GM12878 (cell line): ENCODE data around the gene SELENOO. TPM values are rescaled to one million over a fixed set of nuclear protein-coding genes. Genes with fewer than 3 reads are reported as not detected.

Experiments used
- ATAC-seq: fragments of 200-7000 bp; cut with Tn5 transposase; 3 replicates; pipeline ENCODE4 v1.9.1; 2020; ENCODE audit warnings: mild to moderate bottlenecking, moderate library complexity
- BruUV-seq: library from RNA; stranded (reverse); fragments of 400-500 nt; replicated peaks from 2 replicates; lab custom pipeline; 2021; lab: Mats Ljungman, UMichigan
- CTCF ChIA-PET: fragments of 300-600 bp; sonication (Branson Sonifier 250); formaldehyde crosslinking; extraction: SDS; loops from one replicate; lab custom pipeline; 2021; ENCODE audit warnings: inconsistent platforms; lab: Yijun Ruan, JAX
- POLR2A ChIA-PET: fragments of 350-600 bp; formaldehyde crosslinking; extraction: SDS; loops from one replicate; lab custom pipeline; 2021; ENCODE audit warnings: inconsistent platforms; lab: Charles Lee
- RAD21 ChIA-PET: fragments of 300-600 bp; sonication (Branson Sonifier 250); formaldehyde crosslinking; loops from one replicate; lab custom pipeline; 2023; ENCODE audit warnings: antibody characterized with exemption; ENCODE audit not compliant: unreplicated experiment; lab: Charles Lee
- SMC1A ChIA-PET: fragments of 300-600 bp; sonication (Branson Sonifier 250); formaldehyde crosslinking; loops from one replicate; lab custom pipeline; 2023; ENCODE audit not compliant: unreplicated experiment, uncharacterized antibody; lab: Charles Lee
- DNase-seq: peaks from one replicate; pipeline ENCODE4 v3.0.0-alpha.2; 2011; ENCODE audit warnings: low read depth, low spot score
- FAIRE-seq: peaks from 3 replicates; lab custom pipeline; 2011; peaks lifted over from hg19 to GRCh38; lab: Jason Lieb, UNC
- H2AFZ ChIP-seq: 2 replicates; pipeline ENCODE4 v1.6.0; 2011; ENCODE audit warnings: low read depth, low read length, control low read depth; ENCODE audit not compliant: control insufficient read depth
- H3K27ac ChIP-seq: 2 replicates; pipeline ENCODE4 v1.5.1; 2011; ENCODE audit warnings: control low read depth; ENCODE audit not compliant: control insufficient read depth, insufficient read depth
- H3K27me3 ChIP-seq, 2 experiments: replicated peaks in 1 of 2; 2 replicates each; pipeline versions ENCODE4 v1.6.0 to v1.6.1; 2011; ENCODE audit warnings: low read length in 1 of 2; ENCODE audit not compliant: control insufficient read depth in 2 of 2, insufficient read depth in 2 of 2
- H3K36me3 ChIP-seq, 2 experiments: 2 replicates each; pipeline ENCODE4 v1.5.1; 2011; ENCODE audit warnings: low read length in 1 of 2; ENCODE audit not compliant: control insufficient read depth in 2 of 2, insufficient read depth in 2 of 2
- H3K4me1 ChIP-seq: 2 replicates; pipeline ENCODE4 v1.6.1; 2011; ENCODE audit warnings: mild to moderate bottlenecking, low read length, moderate library complexity, mixed read lengths; ENCODE audit not compliant: control insufficient read depth, insufficient read depth
- H3K4me2 ChIP-seq: 2 replicates; pipeline ENCODE4 v1.6.0; 2011; ENCODE audit warnings: control low read depth; ENCODE audit not compliant: control insufficient read depth, insufficient read depth
- H3K4me3 ChIP-seq: fragments of 200-600 bp; sonication (generic); 2 replicates; pipeline ENCODE4 v1.5.1; 2016
- H3K79me2 ChIP-seq: 2 replicates; pipeline ENCODE4 v1.6.0; 2011; ENCODE audit warnings: low read length; ENCODE audit not compliant: control insufficient read depth, insufficient read depth
- H3K9ac ChIP-seq: 2 replicates; pipeline ENCODE4 v1.8.0; 2011; ENCODE audit warnings: low read length, control low read depth, mixed read lengths; ENCODE audit not compliant: control insufficient read depth, insufficient read depth
- H3K9me3 ChIP-seq: replicated peaks from 3 replicates; pipeline ENCODE4 v1.5.1; 2011; ENCODE audit warnings: mild to moderate bottlenecking, low read length; ENCODE audit not compliant: control insufficient read depth, insufficient read depth
- H4K20me1 ChIP-seq: 2 replicates; pipeline ENCODE4 v1.6.0; 2011; ENCODE audit not compliant: control insufficient read depth, insufficient read depth
- CHD1 ChIP-seq: IDR thresholded peaks from 2 replicates; pipeline ENCODE4 v1.6.1; 2012; ENCODE audit warnings: low read depth, low read length, improper control_type of control experiment
- CUX1 ChIP-seq: IDR thresholded peaks from 2 replicates; pipeline ENCODE4 v1.6.1; 2012; ENCODE audit warnings: improper control_type of control experiment, low read depth, low read length; ENCODE audit not compliant: insufficient replicate concordance
- EGR1 ChIP-seq, 2 experiments: IDR thresholded peaks; 1 replicate in 1 of 2; 2 replicates in 1 of 2; pipeline ENCODE4 v1.6.1; 2011 to 2012; ENCODE audit warnings: low read depth in 2 of 2, low read length in 2 of 2, borderline replicate concordance in 1 of 2, mild to moderate bottlenecking in 1 of 2, moderate library complexity in 1 of 2
- HDAC2 ChIP-seq: fragments of 200-600 bp; sonication (generic); IDR thresholded peaks from 2 replicates; pipeline ENCODE4 v1.6.1; 2017
- IRF4 ChIP-seq: IDR thresholded peaks from 2 replicates; pipeline ENCODE4 v1.6.1; 2011; ENCODE audit warnings: low read depth, low read length
- KDM1A ChIP-seq: fragments of 200-600 bp; sonication (generic); IDR thresholded peaks from 2 replicates; pipeline ENCODE4 v1.6.1; 2016; ENCODE audit warnings: borderline replicate concordance
- MTA3 ChIP-seq: IDR thresholded peaks from 2 replicates; pipeline ENCODE4 v1.6.1; 2012; ENCODE audit warnings: low read length, inconsistent platforms, borderline replicate concordance
- NBN ChIP-seq: fragments of 450-650 bp; IDR thresholded peaks from 2 replicates; pipeline ENCODE4 v1.6.1; 2016
- SIX5 ChIP-seq: IDR thresholded peaks from 2 replicates; pipeline ENCODE4 v1.6.1; 2011; ENCODE audit warnings: mild to moderate bottlenecking, low read depth, low read length, moderate library complexity; ENCODE audit not compliant: severe bottlenecking
- TCF12 ChIP-seq: IDR thresholded peaks from 2 replicates; pipeline ENCODE4 v1.6.1; 2011; ENCODE audit warnings: low read depth, mild to moderate bottlenecking, low read length
- ZBTB11 ChIP-seq: fragments of 450-650 bp; formaldehyde crosslinking; IDR thresholded peaks from 2 replicates; pipeline ENCODE4 v1.5.0; 2022; ENCODE audit warnings: mild to moderate bottlenecking, missing genetic modification characterization
- WGBS: methylation state at CpG from one replicate; pipeline ENCODE4 v1.1.6; 2016; ENCODE audit warnings: low lambda C conversion rate; ENCODE audit not compliant: insufficient replicate concordance, insufficient coverage; ENCODE audit errors: missing lambda C conversion rate; 5-methylcytosine and 5-hydroxymethylcytosine counted together
- in situ Hi-C: fragments of 300-500 bp; cut with MboI; formaldehyde crosslinking; loops from 9 replicates; pipeline ENCODE4 v1.14.3; 2018; ENCODE audit warnings: mixed read lengths
- intact Hi-C: fragments of 100-400 bp; cut with micrococcal nuclease; formaldehyde crosslinking; loops from one replicate; pipeline ENCODE4 v1.14.2; 2022; ENCODE audit not compliant: unreplicated experiment
- polyA plus RNA-seq, 11 experiments: library from polyadenylated mRNA; depleted of rRNA in 4 of 11; unstranded in 6 of 11; stranded (reverse) in 5 of 11; fragments of >200 nt; fragmentation: Nextera tagmentation in 4 of 11; fragmentation: Illumina TruSeq in 1 of 11; extraction: Ambion mirVana in 4 of 11; extraction: Trizol in 1 of 11; gene quantifications; 1 replicate in 1 of 11; 2 replicates in 10 of 11; pipeline versions ENCODE4 v1.2.1 to v1.2.3, GENCODE V29; 2011 to 2016; ENCODE audit warnings: inconsistent platforms in 2 of 11, missing spikeins in 2 of 11, low read depth in 1 of 11
- total RNA-seq, 4 experiments: library from RNA; depleted of rRNA in 3 of 4; stranded (reverse); fragments of >200 nt in 3 of 4; fragmentation: Illumina TruSeq in 1 of 4; extraction: Trizol in 1 of 4; gene quantifications; 2 replicates each; pipeline versions ENCODE4 v1.2.1 to v1.2.3, GENCODE V29; 2013 to 2021
- TF ChIP-seq, protein P1 (sequence below): fragments of 450-650 bp; IDR thresholded peaks from 2 replicates; pipeline ENCODE4 v1.6.1; 2017; ENCODE audit warnings: mild to moderate bottlenecking, moderate library complexity

Gene SELENOO
- total and polyA plus RNA-seq, 10 of the 15 experiments (the other 5 are each of a cell fraction or from before 2014, with no cell fraction given): 0.42 to 23.3 (median 3.3) TPM

GRCh38 chr22:50193621-50194020, 7.2 kb upstream of the SELENOO start:
- FAIRE-seq (no peak), DNase-seq (no peak), ATAC-seq (no peak)
- ChIA-PET POLR2A (interaction anchor here (0.9 kb wide), 1 partner anchor 112 kb away, joined by 3 read pairs; no protein-coding TSS in a partner anchor), CTCF (no interaction called here), RAD21 (no interaction called here), SMC1A (no interaction called here)
- Histone ChIP-seq H3K27ac (peak overlapping the region; percentile 98; the same call in 1 of the 2 replicates), H3K9me3 (no peaks in the 10 kb centered on the region), H3K27me3 (no peaks in the 10 kb centered on the region), H3K4me2 (peak overlapping the region; percentile 90; the same call in 1 of the 2 replicates), H3K4me1 (peaks cover 58% of the 10 kb centered on the region), H3K9ac (no peak overlapping the region), H3K36me3 (peaks cover 0 to 42% of the 10 kb centered on the region in 2 experiments; a peak in 3 of 4 replicates), H3K79me2 (peaks cover 49% of the 10 kb centered on the region), H2AFZ (no peak overlapping the region), H3K4me3 (no peak overlapping the region), H4K20me1 (no peaks in the 10 kb centered on the region)
- intact Hi-C loops (loop anchor here (10.0 kb wide), 1 partner anchor 259 kb away; no protein-coding TSS in a partner anchor), in situ Hi-C loops (no loop called here)
- WGBS: 71% methylated on average over 8 of the region's 8 CpGs
- no TSS peak for BruUV-seq
- TF ChIP-seq NBN (no peak), KDM1A (no peak), IRF4 (no peak), EGR1 (IDR thresholded peaks at IDR 0.05; ENCODE audit: borderline replicate concordance in 1 of 2, low read depth in 2 of 2, low read length in 2 of 2) (no peak), ZBTB11 (CRISPR knock-in tag) (no peak), CUX1 (no peak), MTA3 (no peak), SIX5 (no peak), HDAC2 (no peak), TCF12 (no peak), CHD1 (no peak)
- TF ChIP-seq, protein P1, sequence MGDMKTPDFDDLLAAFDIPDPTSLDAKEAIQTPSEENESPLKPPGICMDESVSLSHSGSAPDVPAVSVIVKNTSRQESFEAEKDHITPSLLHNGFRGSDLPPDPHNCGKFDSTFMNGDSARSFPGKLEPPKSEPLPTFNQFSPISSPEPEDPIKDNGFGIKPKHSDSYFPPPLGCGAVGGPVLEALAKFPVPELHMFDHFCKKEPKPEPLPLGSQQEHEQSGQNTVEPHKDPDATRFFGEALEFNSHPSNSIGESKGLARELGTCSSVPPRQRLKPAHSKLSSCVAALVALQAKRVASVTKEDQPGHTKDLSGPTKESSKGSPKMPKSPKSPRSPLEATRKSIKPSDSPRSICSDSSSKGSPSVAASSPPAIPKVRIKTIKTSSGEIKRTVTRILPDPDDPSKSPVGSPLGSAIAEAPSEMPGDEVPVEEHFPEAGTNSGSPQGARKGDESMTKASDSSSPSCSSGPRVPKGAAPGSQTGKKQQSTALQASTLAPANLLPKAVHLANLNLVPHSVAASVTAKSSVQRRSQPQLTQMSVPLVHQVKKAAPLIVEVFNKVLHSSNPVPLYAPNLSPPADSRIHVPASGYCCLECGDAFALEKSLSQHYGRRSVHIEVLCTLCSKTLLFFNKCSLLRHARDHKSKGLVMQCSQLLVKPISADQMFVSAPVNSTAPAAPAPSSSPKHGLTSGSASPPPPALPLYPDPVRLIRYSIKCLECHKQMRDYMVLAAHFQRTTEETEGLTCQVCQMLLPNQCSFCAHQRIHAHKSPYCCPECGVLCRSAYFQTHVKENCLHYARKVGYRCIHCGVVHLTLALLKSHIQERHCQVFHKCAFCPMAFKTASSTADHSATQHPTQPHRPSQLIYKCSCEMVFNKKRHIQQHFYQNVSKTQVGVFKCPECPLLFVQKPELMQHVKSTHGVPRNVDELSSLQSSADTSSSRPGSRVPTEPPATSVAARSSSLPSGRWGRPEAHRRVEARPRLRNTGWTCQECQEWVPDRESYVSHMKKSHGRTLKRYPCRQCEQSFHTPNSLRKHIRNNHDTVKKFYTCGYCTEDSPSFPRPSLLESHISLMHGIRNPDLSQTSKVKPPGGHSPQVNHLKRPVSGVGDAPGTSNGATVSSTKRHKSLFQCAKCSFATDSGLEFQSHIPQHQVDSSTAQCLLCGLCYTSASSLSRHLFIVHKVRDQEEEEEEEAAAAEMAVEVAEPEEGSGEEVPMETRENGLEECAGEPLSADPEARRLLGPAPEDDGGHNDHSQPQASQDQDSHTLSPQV: no peak
